Fibroblast of villous mesenchyme (primary cell): Measurements from ENCODE around the gene C2orf68. TPM values are rescaled to one million over a fixed set of nuclear protein-coding genes. Genes with fewer than 3 reads are reported as not detected.
"Not testable (repeated sequence)": the region's sequence is repeated elsewhere in the genome, so short reads cannot be mapped to it uniquely, and the experiment has no call there.

Experiments used
- DNase-seq: peaks from one replicate; pipeline ENCODE4 v3.0.0-alpha.2; 2010; ENCODE audit warnings: low read depth
- H3K4me3 ChIP-seq: 2 replicates; pipeline ENCODE4 v1.5.1; 2011; ENCODE audit warnings: low read depth, mild to moderate bottlenecking, low read length
- total RNA-seq: library from RNA; depleted of rRNA; stranded (reverse); fragments of >200 nt; gene quantifications from 2 replicates; pipeline ENCODE4 v1.2.3, GENCODE V29; 2012
- TF ChIP-seq, protein P1 (sequence below): IDR thresholded peaks from 2 replicates; pipeline ENCODE4 v1.5.1; 2012; ENCODE audit warnings: low read depth, mild to moderate bottlenecking, low read length; ENCODE audit not compliant: insufficient read depth

The C2orf68 gene
- total RNA-seq, 1 donor: 26.8 TPM

DNA sequence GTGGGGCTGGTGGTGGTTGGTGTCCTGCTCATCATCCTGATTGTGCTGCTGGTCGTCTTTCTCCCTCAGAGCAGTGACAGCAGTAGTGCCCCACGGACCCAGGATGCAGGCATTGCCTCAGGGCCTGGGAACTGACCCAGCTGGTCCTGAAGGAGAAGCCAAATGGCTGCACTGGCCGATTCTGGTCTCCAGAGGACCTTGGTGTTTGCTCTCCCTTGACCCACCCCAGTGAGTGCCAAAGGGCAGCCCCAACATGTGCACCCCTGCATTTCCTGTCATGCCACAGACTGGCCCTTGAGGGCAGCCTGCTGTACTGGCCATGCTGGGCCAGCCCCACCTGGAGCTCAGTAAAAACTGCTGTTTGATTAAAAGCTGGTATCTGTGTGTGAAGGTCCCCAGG, 18.8 kb downstream of the C2orf68 start:
- TF ChIP-seq, protein P1, sequence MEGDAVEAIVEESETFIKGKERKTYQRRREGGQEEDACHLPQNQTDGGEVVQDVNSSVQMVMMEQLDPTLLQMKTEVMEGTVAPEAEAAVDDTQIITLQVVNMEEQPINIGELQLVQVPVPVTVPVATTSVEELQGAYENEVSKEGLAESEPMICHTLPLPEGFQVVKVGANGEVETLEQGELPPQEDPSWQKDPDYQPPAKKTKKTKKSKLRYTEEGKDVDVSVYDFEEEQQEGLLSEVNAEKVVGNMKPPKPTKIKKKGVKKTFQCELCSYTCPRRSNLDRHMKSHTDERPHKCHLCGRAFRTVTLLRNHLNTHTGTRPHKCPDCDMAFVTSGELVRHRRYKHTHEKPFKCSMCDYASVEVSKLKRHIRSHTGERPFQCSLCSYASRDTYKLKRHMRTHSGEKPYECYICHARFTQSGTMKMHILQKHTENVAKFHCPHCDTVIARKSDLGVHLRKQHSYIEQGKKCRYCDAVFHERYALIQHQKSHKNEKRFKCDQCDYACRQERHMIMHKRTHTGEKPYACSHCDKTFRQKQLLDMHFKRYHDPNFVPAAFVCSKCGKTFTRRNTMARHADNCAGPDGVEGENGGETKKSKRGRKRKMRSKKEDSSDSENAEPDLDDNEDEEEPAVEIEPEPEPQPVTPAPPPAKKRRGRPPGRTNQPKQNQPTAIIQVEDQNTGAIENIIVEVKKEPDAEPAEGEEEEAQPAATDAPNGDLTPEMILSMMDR: no peak
- no peak for DNase-seq
- no peak overlapping the region for H3K4me3 ChIP-seq

DNA sequence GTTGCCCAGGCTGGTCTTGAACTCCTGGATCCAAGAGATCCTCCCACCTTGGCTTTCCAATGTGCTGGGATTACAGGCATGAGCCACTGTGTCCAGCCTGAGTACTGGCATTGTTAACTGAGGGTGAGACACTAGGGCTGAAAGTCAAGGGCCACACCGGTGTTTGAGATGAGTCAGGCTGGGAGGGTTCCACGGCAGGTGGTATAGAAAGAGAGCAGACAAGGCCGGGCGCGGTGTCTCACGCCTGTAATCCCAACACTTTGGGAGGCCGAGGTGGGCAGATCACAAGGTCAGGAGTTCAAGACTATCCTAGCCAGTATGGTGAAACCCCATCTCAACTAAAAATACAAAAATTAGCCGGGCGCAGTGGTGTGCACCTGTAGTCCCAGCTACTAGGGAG, 19.6 kb downstream of the C2orf68 start:
- H3K4me3 ChIP-seq, DNase-seq: not testable (repeated sequence)

DNA sequence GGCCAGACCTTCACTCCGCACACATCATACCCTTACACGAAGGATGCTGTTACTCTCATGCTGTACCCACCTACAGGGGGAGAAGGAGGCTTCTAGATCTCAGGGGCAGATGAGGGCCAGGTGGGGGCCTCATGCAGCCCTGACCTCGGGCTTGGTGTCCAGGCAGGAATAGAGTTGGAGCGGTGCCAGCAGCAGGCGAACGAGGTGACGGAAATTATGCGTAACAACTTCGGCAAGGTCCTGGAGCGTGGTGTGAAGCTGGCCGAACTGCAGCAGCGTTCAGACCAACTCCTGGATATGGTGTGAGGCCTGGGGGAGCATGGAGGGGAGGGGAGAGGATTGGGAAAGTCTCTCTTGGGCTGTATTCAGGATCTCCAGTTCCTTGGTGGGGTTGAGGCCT, 20.3 kb downstream of the C2orf68 start:
- no peak for DNase-seq
- no peak overlapping the region for H3K4me3 ChIP-seq
- TF ChIP-seq, protein P1: no peak

DNA sequence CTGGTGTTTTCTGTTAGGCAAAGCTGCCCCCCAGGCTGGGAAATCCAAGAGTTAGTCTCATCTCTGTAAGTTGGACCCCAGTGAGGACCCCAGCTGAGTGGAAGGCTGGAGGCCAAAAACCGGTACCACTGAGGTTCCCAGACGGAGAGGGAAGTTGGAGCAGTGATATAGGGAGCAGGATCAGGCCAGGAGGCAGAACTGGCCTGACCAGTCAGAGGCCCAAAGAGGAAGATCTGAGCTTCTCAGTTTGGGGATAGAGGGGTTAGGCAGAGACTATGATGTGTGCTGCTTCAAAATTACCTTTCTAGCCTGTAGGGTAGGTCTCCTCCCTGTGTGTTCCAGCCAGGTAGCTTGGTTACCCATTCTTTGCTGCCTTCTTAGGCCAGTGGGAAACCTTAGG, 20.9 kb downstream of the C2orf68 start:
- TF ChIP-seq, protein P1: no peak
- no peak overlapping the region for H3K4me3 ChIP-seq
- no peak for DNase-seq

DNA sequence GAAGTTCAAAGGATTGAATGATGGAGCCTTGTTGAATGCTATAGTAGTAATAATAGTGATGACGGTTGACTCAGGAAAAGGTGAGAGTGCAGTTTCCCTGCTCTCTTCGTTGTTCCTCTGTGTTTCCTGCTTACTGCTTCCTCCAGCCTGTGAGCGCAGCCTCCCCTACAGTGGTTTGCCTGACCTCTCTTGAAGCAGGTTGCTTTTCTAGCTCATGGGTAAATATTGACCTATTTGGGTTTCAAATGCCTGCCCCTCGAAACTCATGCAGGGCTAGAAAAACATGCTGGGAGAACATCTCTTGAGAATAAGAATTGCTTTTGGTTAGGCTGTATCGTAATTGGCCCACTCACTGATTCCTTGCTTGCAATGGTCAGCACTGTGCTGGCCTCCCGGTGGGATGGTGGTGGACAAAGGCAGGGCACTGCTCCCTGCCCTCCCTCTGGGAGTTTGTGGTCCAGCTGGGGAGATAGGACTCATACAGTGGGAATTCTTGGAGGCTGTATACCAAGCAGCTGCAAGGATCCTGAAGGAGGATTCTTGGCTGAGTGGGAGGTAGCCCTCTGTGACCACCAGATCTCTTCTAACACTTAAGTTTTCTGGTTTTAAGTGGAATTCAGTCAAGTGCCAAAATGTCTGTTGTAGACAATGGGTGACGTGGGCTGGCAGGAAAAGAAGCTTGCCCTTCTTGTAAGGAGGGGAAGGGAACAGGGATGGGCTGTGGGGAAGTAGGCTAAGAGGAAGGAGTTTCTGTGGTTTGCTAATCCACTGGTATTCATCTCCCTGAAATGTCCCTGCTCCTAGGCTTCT, 21.7 kb downstream of the C2orf68 start:
- H3K4me3 ChIP-seq: no peak overlapping the region
- peak; percentile 91 for DNase-seq
- TF ChIP-seq, protein P1: no peak

DNA sequence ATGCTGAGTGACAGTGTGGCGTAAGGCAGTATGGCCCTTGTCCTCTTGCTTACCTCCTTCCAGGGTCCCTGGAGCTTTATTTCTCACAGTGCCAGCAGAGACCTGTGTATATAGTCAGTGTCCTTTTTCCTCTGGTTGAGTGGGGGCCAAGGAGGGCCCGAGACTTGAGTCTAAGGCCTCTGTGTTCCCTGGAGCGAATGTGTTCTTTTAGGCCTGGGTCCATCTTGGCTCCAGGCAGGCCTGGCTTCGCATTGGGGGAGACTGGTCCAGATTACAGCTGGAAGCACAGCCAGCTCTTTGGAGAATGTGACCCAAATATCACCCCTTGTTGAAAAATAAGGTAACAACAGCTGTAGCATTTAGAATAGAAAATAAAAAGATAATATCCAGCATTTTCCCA, 22.7 kb downstream of the C2orf68 start:
- TF ChIP-seq, protein P1: no peak
- DNase-seq: no peak
- H3K4me3 ChIP-seq: no peak overlapping the region

DNA sequence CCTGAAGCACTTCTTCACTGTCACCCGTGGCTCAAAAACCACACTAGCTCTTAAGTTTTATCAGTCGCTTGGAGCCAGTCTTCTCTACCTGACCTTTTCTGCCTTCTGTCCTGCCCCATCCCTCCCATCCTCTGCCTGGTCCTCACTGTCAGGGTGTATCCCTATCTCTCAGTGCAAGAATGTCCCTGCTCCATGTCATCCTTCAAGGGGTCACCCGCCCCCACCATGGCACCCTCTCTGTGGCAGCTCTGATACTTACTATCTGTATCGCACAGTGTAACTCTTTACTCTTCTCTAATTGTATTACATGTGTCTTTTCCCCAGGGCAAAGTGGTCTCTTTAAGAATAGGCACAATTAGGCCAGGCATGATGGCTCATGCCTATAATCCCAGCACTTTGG, 23.2 kb downstream of the C2orf68 start:
- DNase-seq: no peak
- TF ChIP-seq, protein P1: no peak

More for the DNA sequence above, 23.2 kb downstream of the C2orf68 start:
- H3K4me3 ChIP-seq: no peak overlapping the region
